Raji (cell line): ENCODE data around the gene TNXB.

Experiments
- POLR2A ChIP-seq: IDR thresholded peaks from 2 replicates; pipeline ENCODE4 v1.6.1; 2011; ENCODE audit warnings: low read depth, low read length, control low read depth; ENCODE audit not compliant: insufficient read depth

The TNXB gene

GRCh38 chr6:32147401-32148132, 38.4 kb upstream of the TNXB start:
- no peak for TF ChIP-seq POLR2A

DNA sequence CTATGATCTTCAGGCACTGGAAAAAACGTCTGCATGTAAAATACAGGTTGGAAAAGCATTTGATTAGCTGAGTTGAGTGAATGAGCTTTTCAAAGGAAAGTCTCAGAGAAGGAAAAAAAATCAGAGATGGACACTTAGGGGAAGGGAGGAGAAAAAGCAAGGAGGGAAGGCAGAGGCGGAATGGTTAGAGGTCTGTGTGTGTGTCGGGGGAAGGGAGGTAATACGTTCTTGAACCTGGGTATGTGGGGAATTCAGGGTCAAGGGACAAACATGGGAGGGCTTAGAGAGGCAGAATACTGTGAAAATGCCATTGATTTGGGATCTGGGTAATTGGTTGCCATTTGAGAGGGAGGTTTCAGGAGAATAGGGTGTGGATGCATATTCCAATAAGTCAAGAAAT, 37.5 kb upstream of the TNXB start:
- no peak for TF ChIP-seq POLR2A

DNA sequence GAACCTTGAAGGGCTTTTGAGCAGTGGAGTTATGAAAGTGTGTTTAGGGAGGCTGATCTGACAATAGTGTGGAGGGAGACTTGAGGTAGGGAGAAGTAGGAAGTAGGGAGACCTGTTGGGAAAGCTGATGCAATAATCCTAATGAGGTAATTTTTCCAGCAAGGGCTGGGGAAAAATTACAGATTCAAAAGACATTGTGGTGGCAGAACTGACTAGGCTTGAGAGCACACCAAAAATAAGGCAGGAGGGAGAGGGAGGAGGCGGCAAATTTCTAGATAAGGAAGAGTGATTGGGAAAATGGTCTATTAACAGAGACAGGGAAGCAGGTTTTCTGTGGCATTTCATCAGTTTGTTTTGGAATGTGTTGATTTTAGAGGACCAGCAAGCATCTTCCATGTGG, 37.1 kb upstream of the TNXB start:
- no peak for TF ChIP-seq POLR2A

DNA sequence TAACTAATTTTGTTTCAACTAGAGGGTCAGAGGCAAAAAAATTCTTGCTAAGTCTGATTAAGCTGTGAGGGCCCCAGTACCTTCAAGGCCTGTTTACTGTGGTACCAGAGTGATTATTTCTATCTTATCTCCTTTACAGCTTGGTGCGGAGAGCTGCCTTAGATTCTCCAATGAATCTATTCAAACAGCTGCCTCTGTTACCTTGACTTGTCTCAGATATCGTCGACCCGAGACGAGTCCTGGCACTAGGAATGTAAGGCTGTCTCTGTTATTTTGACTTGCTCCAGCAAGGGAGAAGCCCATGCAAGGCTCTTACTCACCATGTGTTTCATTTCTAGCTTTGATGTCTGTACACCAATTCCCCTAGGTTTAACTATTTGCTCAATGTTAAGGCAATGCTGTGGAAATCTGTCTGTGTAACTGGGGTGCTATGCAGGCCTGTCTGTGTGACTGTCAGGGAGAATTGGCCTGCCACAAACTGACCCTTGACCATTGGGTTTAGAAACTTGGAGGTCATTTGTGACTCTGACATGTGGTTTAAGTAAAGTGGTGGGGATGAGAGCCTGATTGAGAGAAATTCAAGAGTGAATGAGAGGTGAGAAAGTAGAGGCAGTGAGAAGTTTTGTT, 31.4 kb upstream of the TNXB start:
- TF ChIP-seq POLR2A = no peak

GRCh38 chr6:32139590-32139989, 30.5 kb upstream of the TNXB start:
- TF ChIP-seq POLR2A = no peak

GRCh38 chr6:32137454-32137853, 28.3 kb upstream of the TNXB start:
- TF ChIP-seq POLR2A = no peak

GRCh38 chr6:32133786-32134185, 24.6 kb upstream of the TNXB start:
- no peak for TF ChIP-seq POLR2A

GRCh38 chr6:32132110-32132509, 23.0 kb upstream of the TNXB start:
- TF ChIP-seq POLR2A = no peak

DNA sequence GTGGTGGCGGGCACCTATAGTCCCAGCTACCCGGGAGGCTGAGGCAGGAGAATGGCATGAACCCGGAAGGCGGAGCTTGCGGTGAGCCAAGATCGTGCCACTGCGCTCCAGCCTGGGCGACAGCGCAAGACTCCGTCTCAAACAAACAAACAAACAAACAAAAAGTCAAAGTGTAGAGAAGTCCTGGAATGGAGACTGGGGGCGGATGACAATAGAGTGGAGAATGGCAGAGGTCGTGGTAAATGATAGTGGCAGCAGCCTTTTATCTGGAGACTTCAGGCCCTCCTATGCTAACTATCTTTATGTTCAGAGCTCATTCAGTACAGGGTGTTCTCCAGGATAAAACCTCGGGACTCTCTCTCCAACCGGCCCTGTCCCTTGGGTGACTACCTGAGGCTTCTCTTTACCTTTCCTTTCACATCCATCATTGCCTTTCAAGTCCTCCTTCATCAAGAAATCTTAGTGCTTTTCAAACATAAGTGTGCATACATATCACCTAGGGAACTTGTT, 22.4 kb upstream of the TNXB start:
- no peak for TF ChIP-seq POLR2A

- no peak for TF ChIP-seq POLR2A
Observed at GRCh38 chr6:32129297-32130088, 20.4 kb upstream of the TNXB start.

- no peak for TF ChIP-seq POLR2A
Observed at GRCh38 chr6:32128751-32129296, 19.7 kb upstream of the TNXB start.

- TF ChIP-seq POLR2A = peak; percentile 74
Observed at GRCh38 chr6:32127717-32128592, 18.8 kb upstream of the TNXB start, which contains the start of gene ATF6B. Gene ATF6B, minus strand, starts transcription at chr6:32128246. Its CDS starts 39 bp downstream, at chr6:32128207.

DNA sequence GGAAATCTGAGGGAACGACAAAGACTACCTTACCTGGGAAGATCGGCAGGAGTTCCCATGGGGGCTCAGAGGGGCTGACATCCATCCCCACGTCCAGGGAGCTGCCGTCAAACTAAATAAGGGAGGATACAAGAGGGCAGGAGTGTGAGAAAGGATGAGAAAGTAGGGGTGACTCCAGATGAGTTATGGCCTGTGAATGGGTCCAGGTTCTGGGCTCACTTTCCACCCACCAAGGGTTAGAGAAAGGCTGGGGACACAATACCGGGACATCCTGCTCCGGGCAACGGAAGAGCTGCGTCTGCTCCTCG, 18.2 kb upstream of the TNXB start:
- TF ChIP-seq POLR2A = no peak

DNA sequence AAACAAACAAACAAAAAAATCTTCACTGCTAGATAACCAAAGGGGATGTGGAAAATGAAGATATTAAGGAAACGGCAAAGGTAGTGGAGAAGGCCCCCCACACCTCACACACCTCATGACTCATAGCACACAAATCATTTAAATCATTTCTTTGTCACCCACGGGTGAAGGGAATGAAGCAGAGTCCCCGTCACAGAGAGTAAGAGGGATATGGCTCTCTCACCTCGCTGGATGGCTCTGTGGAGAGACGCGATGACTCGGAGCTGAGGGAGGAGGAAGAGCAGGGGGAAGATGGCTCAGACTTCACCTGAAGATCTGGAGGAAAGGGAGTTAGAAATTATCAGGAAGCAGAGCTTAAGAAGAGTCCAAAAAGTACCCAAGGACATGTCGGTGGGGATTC, 17.7 kb upstream of the TNXB start:
- no peak for TF ChIP-seq POLR2A

DNA sequence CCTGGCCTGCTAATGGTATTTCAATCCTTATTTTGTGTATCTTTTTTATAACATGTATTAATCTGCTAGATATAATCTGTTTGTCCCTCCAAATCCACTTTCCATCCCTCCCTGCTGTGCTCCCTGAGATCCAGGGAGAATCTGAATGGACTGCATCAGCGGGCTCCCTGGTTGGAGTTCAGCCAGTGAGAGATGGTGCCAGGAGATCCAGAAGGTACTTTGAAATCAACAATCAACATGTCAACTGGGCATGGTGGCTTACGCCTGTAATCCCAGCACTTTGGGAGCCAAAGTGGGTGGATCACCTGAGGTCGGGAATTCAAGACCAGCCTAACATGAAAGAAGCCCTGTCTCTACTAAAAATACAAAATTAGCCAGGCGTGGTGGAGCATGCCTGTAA, 14.5 kb upstream of the TNXB start:
- TF ChIP-seq POLR2A = no peak

DNA sequence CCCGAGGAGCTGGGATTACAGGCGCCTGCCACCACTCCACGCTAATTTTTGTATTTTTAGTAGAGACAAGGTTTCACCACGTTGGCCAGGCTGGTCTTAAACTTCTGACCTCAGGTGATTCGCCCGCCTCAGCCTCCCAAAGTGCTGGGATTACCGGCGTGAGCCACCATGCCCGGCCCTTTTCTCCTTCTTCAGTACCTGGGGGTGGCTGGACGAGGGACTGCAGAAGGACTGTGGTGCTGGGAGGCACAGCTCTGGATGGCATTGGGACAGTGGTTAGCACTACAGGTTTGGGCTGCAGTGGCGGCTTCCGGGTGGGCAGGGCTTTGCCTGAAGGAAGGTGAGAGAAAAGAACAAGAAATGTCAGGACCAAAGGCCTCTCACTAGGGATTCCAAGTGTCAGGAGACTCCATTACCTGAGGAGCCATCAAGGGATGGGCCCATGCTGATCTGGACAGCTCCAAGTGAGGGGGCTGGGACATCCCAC, 11.5 kb upstream of the TNXB start:
- no peak for TF ChIP-seq POLR2A
